Measurements from ENCODE around the gene GOLGB1. TPM values are rescaled to one million over a fixed set of nuclear protein-coding genes. Genes with fewer than 3 reads are reported as not detected.
"Not testable (repeated sequence)": the region's sequence is repeated elsewhere in the genome, so short reads cannot be mapped to it uniquely, and the experiment has no call there.

The GOLGB1 gene
- total RNA-seq, 1 experiment from 2014 or later, result 31.4 TPM

- H3K4me2 ChIP-seq (ENCODE audit: insufficient read depth, insufficient read length, low read length), result no peak overlapping the region
- Mint-ChIP-seq H3K36me3 (ENCODE audit: insufficient read depth in 1 of 3, low read depth in 3 of 3) (peaks cover 42 to 51% (median 47%) of the 10 kb centered on the region in 3 experiments; a peak in 6 of 7 replicates), H3K27ac (no peak overlapping the region), H3K9me3 (peaks cover 2 to 5% of the 10 kb centered on the region in 2 experiments; a peak in 2 of 5 replicates), H3K4me1 (no peaks in the 10 kb centered on the region), H3K27me3 (ENCODE audit: low read depth) (no peaks in the 10 kb centered on the region), H3K4me3 (no peak overlapping the region)
- no peak overlapping the region for H3K9ac ChIP-seq (ENCODE audit: extremely low read depth, insufficient read length, low read length)
- H2AFZ ChIP-seq (ENCODE audit: low read length), result no peak overlapping the region
- H2AK5ac ChIP-seq (ENCODE audit: insufficient read length, low read length), result no peak overlapping the region
- no peak overlapping the region for H4K8ac ChIP-seq (replicated peaks; ENCODE audit: insufficient read length, low read depth, low read length)
- TF ChIP-seq CTCF (conservative IDR thresholded peaks at IDR 0.05), result no peak
- no peak overlapping the region for H3K23ac ChIP-seq (ENCODE audit: insufficient read length, low read depth, low read length)
- no peak overlapping the region for H3K27ac ChIP-seq (ENCODE audit: insufficient read length, low read depth, low read length)
- H3K14ac ChIP-seq (ENCODE audit: insufficient read depth, low read length), result no peak overlapping the region
- WGBS (ENCODE audit: extremely low coverage, insufficient read length, low lambda C conversion rate), result no CpG with 5 or more reads among the region's 2 CpGs
- H3K23me2 ChIP-seq (ENCODE audit: insufficient read length, low read depth, low read length, poor library complexity, severe bottlenecking), result no peaks in the 10 kb centered on the region
- no peak overlapping the region for H2BK20ac ChIP-seq (ENCODE audit: low read depth, low read length, poor library complexity, severe bottlenecking)
- no peak overlapping the region for H4K91ac ChIP-seq (ENCODE audit: insufficient read length, low read depth, low read length)
- no peaks in the 10 kb centered on the region for H3K4me1 ChIP-seq (ENCODE audit: insufficient read depth, low read length)
- H3K9me3 ChIP-seq (ENCODE audit: control insufficient read depth, low read depth, low read length), result no peaks in the 10 kb centered on the region
- no peak overlapping the region for H3T11ph ChIP-seq (ENCODE audit: low read length)
- no peak overlapping the region for H3K4ac ChIP-seq (ENCODE audit: low read depth, low read length)
- H3K79me2 ChIP-seq (ENCODE audit: insufficient read depth, low read length), result no peaks in the 10 kb centered on the region
- no peak overlapping the region for H4K5ac ChIP-seq (ENCODE audit: insufficient read length, low read depth, low read length)
- no peaks in the 10 kb centered on the region for H3K27me3 ChIP-seq (ENCODE audit: insufficient read depth, low read length)
- no peak overlapping the region for H2BK5ac ChIP-seq (ENCODE audit: insufficient read length, low read length)
- H4K20me1 ChIP-seq (ENCODE audit: control insufficient read depth, insufficient read depth, insufficient read length), result no peaks in the 10 kb centered on the region
- no peak overlapping the region for H3K18ac ChIP-seq (ENCODE audit: insufficient read length, low read depth, low read length)
- no peak overlapping the region for H2BK120ac ChIP-seq (ENCODE audit: low read depth, low read length, poor library complexity, severe bottlenecking)
- H2BK12ac ChIP-seq (ENCODE audit: insufficient read length, low read depth, low read length), result no peak overlapping the region
- no peak overlapping the region for H2BK15ac ChIP-seq (ENCODE audit: low read depth, low read length)
- H3K56ac ChIP-seq (ENCODE audit: insufficient read length, low read depth, low read length), result no peak overlapping the region
- no peaks in the 10 kb centered on the region for H3K79me1 ChIP-seq (ENCODE audit: insufficient read depth, low read depth, low read length, poor library complexity, severe bottlenecking)
- no peak for DNase-seq
Measured at GRCh38 chr3:121690777-121691405, 58.6 kb downstream of the GOLGB1 start.

DNA sequence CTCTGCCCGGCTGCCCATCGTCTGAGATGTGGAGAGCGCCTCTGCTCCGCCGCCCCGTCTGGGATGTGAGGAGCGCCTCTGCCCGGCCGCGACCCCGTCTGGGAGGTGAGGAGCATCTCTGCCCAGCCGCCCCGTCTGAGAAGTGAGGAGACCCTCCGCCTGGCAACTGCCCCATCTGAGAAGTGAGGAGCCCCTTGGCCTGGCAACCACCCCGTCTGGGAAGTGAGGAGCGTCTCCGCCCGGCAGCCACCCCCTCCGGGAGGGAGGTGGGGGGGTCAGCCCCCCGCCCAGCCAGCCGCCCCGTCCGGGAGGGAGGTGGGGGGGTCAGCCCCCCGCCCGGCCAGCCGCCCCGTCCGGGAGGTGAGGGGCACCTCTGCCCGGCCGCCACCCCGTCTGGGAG lies 60.8 kb downstream of the GOLGB1 start:
- H3K9me3 ChIP-seq (ENCODE audit: control insufficient read depth, low read depth, low read length); H2AFZ ChIP-seq (ENCODE audit: low read length); H2AK5ac ChIP-seq (ENCODE audit: insufficient read length, low read length); H4K5ac ChIP-seq (ENCODE audit: insufficient read length, low read depth, low read length); H3K79me2 ChIP-seq (ENCODE audit: insufficient read depth, low read length); H3K4me2 ChIP-seq (ENCODE audit: insufficient read depth, insufficient read length, low read length); H4K8ac ChIP-seq (replicated peaks; ENCODE audit: insufficient read length, low read depth, low read length); H3K14ac ChIP-seq (ENCODE audit: insufficient read depth, low read length); H3K79me1 ChIP-seq (ENCODE audit: insufficient read depth, low read depth, low read length, poor library complexity, severe bottlenecking); H3K23me2 ChIP-seq (ENCODE audit: insufficient read length, low read depth, low read length, poor library complexity, severe bottlenecking); H2BK120ac ChIP-seq (ENCODE audit: low read depth, low read length, poor library complexity, severe bottlenecking); H3K27ac ChIP-seq (ENCODE audit: insufficient read length, low read depth, low read length); H4K20me1 ChIP-seq (ENCODE audit: control insufficient read depth, insufficient read depth, insufficient read length); H2BK20ac ChIP-seq (ENCODE audit: low read depth, low read length, poor library complexity, severe bottlenecking); H4K91ac ChIP-seq (ENCODE audit: insufficient read length, low read depth, low read length); H3K27me3 ChIP-seq (ENCODE audit: insufficient read depth, low read length); H3K4me1 ChIP-seq (ENCODE audit: insufficient read depth, low read length); H3K27me3 Mint-ChIP-seq (ENCODE audit: low read depth); H2BK15ac ChIP-seq (ENCODE audit: low read depth, low read length); H3T11ph ChIP-seq (ENCODE audit: low read length); H2BK12ac ChIP-seq (ENCODE audit: insufficient read length, low read depth, low read length); H2BK5ac ChIP-seq (ENCODE audit: insufficient read length, low read length); H3K4me1 Mint-ChIP-seq; H3K56ac ChIP-seq (ENCODE audit: insufficient read length, low read depth, low read length); H3K23ac ChIP-seq (ENCODE audit: insufficient read length, low read depth, low read length); H3K27ac Mint-ChIP-seq; H3K4ac ChIP-seq (ENCODE audit: low read depth, low read length); DNase-seq; H3K4me3 Mint-ChIP-seq; H3K9ac ChIP-seq (ENCODE audit: extremely low read depth, insufficient read length, low read length); H3K18ac ChIP-seq (ENCODE audit: insufficient read length, low read depth, low read length): not testable (repeated sequence)
- Mint-ChIP-seq H3K36me3 (ENCODE audit: insufficient read depth in 1 of 3, low read depth in 3 of 3) (peaks cover 53 to 63% (median 59%) of the 10 kb centered on the region in 3 experiments), H3K9me3 (peaks cover 10 to 11% of the 10 kb centered on the region in 2 experiments; a peak in 4 of 5 replicates)
- no CpG with 5 or more reads among the region's 31 CpGs for WGBS (ENCODE audit: extremely low coverage, insufficient read length, low lambda C conversion rate)
